Suppressor macrophage treated with lipopolysaccharide for 4 hours (primary cell): Measurements from ENCODE around the gene TIMM10B.

Source experiments
- DNase-seq: peaks from one replicate; pipeline ENCODE4 v3.0.0-alpha.2; 2020

The TIMM10B gene

GRCh38 chr11:6473451-6474412 lies 7.6 kb upstream of the TIMM10B start, which contains the start of gene TRIM3:
TSS of gene TRIM3 (minus strand) at chr11:6473941. CDS start at chr11:6465695, 8,246 bp downstream.
- DNase-seq = peak; percentile 85

GRCh38 chr11:6474413-6474792 lies 6.9 kb upstream of the TIMM10B start:
- DNase-seq = no peak

GRCh38 chr11:6474806-6475500 lies 6.3 kb upstream of the TIMM10B start:
- no peak for DNase-seq

GRCh38 chr11:6475936-6476335 lies 5.4 kb upstream of the TIMM10B start:
- DNase-seq = no peak

GRCh38 chr11:6476571-6476970 lies 4.7 kb upstream of the TIMM10B start:
- DNase-seq = no peak

- no peak for DNase-seq
Observed at GRCh38 chr11:6480299-6480914, 894 bp upstream of the TIMM10B start.

GRCh38 chr11:6481924-6482275 lies 599 bp downstream of the TIMM10B start:
- no peak for DNase-seq

GRCh38 chr11:6482441-6482840 lies 1.1 kb downstream of the TIMM10B start:
- DNase-seq = peak; percentile 74

- DNase-seq = no peak
Observed at GRCh38 chr11:6483015-6483414, 1.7 kb downstream of the TIMM10B start.

GRCh38 chr11:6485661-6486060 lies 4.4 kb downstream of the TIMM10B start:
- DNase-seq = no peak

GRCh38 chr11:6486256-6486655 lies 5.0 kb downstream of the TIMM10B start:
- no peak for DNase-seq

- DNase-seq = no peak
Observed at GRCh38 chr11:6486938-6487337, 5.6 kb downstream of the TIMM10B start.

- DNase-seq = no peak
Observed at GRCh38 chr11:6488342-6488741, 7.0 kb downstream of the TIMM10B start.

- no peak for DNase-seq
Observed at GRCh38 chr11:6488821-6489220, 7.5 kb downstream of the TIMM10B start.

- no peak for DNase-seq
Observed at GRCh38 chr11:6489306-6489705, 8.0 kb downstream of the TIMM10B start.

GRCh38 chr11:6497069-6497839 lies 16.0 kb downstream of the TIMM10B start, which contains the start of gene DNHD1:
TSS of gene DNHD1 (plus strand) at chr11:6497280. CDS start at chr11:6498216, 936 bp downstream.
- DNase-seq = no peak

- no peak for DNase-seq
Observed at GRCh38 chr11:6498121-6498520, 16.8 kb downstream of the TIMM10B start.

GRCh38 chr11:6498544-6498943 lies 17.2 kb downstream of the TIMM10B start:
- DNase-seq = no peak

- DNase-seq = no peak
Observed at GRCh38 chr11:6502382-6502781, 21.1 kb downstream of the TIMM10B start.

GRCh38 chr11:6504166-6504565 lies 22.9 kb downstream of the TIMM10B start:
- DNase-seq = no peak

- peak; percentile 59 for DNase-seq
Observed at GRCh38 chr11:6505577-6506240, 24.4 kb downstream of the TIMM10B start.

- DNase-seq = no peak
Observed at GRCh38 chr11:6516865-6517264, 35.6 kb downstream of the TIMM10B start.
